ENCODE data around the gene EFCAB6.

EFCAB6 gene

DNA sequence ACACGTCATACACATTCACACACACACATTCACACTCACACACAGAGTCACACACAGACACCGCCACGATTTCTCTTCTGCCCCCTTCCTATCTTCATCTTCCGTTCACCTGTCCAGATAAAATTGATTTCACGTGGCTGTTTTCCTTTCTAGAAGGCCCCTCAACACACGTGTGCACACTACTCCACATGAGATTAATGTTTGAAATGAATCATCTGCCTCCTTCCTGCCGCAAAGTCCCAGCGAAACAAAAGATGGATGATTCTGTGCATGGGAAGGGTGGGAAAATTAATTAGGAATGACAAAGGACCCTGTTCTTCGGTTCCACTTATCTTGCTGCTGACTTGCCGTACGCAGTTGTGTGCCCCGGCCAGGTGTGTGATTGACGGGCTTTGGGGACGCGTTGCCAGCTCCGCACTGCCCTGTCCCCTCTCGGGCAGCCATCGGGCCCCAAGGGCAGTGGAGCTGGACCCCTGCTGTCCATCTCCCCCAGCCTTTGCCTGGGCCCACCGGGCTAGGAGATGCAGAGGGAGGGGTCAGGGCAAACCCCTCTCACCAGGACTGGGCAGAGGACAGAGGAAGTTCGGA lies 326.5 kb downstream of the EFCAB6 start:
- DNase-seq (ENCODE audit: low read depth in 3 of 3, low spot score in 1 of 3): no peak

DNA sequence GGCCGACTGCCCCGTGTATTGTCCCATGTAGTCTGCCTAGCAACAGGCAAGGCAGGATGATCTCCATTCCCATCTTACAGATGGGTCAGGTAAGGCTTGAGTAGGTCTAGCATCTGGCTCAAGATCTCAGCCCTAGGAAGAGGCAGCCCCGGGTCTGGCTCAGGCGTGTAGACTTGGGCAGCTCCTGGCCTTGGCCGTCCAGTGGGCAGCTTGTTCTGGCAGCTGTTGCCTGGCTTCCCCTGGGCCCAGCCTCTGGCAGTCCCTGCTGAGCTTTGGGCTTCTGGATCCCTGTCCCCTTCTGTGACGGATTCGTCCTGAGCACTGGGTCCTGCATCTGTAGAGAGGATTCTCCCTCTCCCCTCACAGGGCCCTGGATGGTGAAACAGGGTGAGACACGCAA lies 327.9 kb downstream of the EFCAB6 start:
- no peak for DNase-seq (ENCODE audit: low read depth in 3 of 3, low spot score in 1 of 3)

DNA sequence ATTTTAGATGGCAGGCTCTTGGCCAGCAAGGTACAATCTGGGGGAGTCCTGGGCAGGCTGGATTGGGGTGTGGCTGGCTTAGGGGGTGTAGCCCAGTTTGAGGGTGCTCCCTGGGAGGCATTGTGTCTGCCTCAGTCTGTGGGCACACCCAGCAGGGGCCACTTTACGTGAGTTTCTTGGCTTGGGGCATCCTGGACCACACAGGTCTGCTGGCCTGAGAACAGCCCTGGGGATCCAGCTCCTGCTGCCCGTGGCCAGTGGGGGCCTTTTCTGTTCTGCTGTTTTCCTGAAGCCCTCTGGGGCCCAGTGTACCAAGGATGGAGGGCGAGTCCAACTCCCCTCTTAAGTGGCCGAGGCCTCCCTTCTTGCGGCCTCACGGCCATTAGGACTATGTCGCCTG lies 328.4 kb downstream of the EFCAB6 start:
- DNase-seq (ENCODE audit: low read depth in 3 of 3, low spot score in 1 of 3): no peak

GRCh38 chr22:43483266-43483665 lies 328.8 kb downstream of the EFCAB6 start:
- no peak for DNase-seq (ENCODE audit: low read depth in 3 of 3, low spot score in 1 of 3)

DNA sequence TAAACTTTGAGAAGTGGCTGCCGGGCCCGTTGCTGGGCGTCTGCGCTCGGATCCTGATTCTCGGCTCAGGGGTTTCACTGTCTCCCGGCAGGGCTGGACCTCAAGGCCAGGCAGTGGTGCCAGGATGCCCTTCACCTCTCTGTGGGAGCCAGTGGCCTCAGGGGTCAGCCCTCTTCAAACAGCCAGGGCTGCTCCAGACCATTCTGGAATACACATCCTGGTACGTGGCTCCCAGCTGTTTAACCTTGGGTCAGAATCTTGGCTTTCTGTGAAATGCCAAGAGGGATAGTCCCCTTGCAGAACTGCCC lies 329.8 kb downstream of the EFCAB6 start:
- DNase-seq (ENCODE audit: low read depth in 3 of 3, low spot score in 1 of 3): no peak

DNA sequence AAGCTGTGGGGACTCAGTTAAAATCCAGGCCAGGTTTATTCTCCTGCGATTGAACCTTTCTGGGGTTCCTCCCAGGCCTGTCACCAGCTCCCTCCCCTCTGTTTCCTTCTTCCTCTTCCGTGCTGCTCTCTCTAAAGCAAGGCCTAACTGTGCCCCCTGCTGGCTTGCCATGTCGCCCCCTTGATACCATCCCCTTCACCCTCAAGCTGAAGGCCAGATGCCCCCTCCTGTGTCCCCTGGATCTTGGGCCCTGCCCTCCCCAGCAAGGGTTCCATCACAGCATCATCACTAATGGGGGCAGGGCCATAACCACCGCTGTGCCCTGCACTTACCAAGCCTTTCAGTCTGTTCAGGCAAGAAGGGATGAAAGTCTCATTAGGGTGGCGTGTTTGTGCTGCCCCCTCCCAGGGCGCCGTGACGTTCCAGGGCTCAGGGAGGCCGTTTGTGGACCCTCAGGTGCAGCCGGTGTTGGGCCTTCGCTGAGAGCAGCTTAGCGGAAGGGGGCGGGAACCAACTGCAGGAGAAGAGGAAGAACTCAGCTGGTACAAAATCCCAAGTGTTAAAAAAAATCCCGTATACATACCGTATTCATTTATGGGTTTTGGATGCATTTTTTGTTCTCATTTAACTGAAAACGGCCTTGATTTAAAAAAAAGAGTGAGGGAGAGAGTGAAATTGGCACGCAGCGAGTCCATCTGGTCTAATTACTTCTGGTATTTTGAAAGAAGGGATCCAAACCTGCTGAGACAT lies 330.4 kb downstream of the EFCAB6 start:
- DNase-seq (ENCODE audit: low read depth in 3 of 3, low spot score in 1 of 3): no peak

DNA sequence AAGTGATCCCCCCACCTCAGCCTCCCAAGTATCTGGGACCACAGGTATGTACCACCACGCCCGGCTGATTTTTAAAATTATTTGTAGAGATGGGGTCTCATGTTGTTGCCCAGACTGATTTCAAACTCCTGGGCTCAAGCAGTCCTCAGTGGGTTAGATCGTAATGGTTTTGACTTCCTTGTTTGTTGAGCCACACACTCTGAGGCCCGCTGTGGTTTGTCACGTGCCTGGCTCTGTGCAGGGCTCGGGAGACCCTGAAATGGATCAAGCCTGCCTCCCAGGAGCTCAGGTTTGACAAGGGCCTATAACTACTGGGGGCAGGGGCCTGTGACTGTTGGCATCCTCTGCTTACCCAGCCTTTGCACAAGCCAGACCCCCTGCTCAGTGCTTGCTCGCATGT lies 332.1 kb downstream of the EFCAB6 start:
- no peak for DNase-seq (ENCODE audit: low read depth in 3 of 3, low spot score in 1 of 3)

DNA sequence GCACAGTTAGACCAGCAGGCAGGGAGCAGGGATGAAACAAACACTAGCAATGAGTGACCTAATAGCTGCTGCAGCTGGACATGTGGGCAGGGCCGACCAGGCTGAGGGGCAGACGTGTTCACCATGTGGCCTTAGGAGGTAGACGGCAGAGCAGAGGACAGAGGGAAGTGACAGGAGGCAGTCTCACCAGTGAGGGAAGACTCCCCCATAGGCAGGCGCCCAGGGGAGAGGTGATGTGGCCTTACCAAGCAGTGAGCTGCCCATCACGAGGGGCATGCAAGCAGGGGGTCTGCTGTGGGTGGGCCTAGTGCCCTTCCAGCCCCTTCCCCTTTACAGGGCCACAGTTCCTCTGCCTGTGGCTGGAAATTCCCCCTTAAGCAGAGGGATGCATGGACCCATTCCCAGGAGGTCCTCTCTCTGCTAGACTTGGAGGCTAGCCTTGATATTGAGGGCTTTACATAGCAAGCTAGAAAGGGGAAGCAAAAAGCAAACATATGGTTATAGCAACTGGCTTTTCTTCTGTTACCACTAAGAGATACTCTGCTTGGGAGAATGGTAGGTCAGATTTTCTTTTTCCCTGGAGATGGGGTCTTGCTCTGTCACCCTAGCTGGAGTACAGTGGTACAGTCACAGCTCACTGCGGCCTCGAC lies 332.7 kb downstream of the EFCAB6 start:
- no peak for DNase-seq (ENCODE audit: low read depth in 3 of 3, low spot score in 1 of 3)
